MM.1S (cell line): ENCODE measurements around the gene CUBN.

ENCODE experiments used
- DNase-seq: peaks from one replicate; pipeline ENCODE4 v3.0.0-alpha.2; 2015
- H2AFZ ChIP-seq: fragments of 300-600 bp; sonication (generic); 2 replicates; pipeline ENCODE4 v1.6.0; 2016; ENCODE audit warnings: antibody characterized with exemption, low read length
- H3F3A ChIP-seq: fragments of 300-600 bp; sonication (generic); 2 replicates; pipeline ENCODE4 v1.6.1; 2016; ENCODE audit warnings: mild to moderate bottlenecking, antibody characterized with exemption, low read length, moderate library complexity, mixed read lengths; ENCODE audit not compliant: insufficient read depth
- H3K27ac ChIP-seq: fragments of 300-600 bp; sonication (generic); 2 replicates; pipeline ENCODE4 v1.5.1; 2016; ENCODE audit warnings: mild to moderate bottlenecking, low read length
- H3K27me3 ChIP-seq: fragments of 300-600 bp; sonication (generic); replicated peaks from 2 replicates; pipeline ENCODE4 v1.6.0; 2016; ENCODE audit warnings: low read length; ENCODE audit not compliant: insufficient read depth
- H3K36me3 ChIP-seq: fragments of 300-600 bp; sonication (generic); replicated peaks from 2 replicates; pipeline ENCODE4 v1.6.1; 2016; ENCODE audit warnings: mild to moderate bottlenecking, low read length, mixed read lengths; ENCODE audit not compliant: insufficient read depth
- H3K4me1 ChIP-seq: fragments of 300-600 bp; sonication (generic); 2 replicates; pipeline ENCODE4 v1.6.1; 2016; ENCODE audit warnings: low read length, mixed read lengths
- H3K4me2 ChIP-seq: fragments of 300-600 bp; sonication (generic); 2 replicates; pipeline ENCODE4 v1.6.0; 2016; ENCODE audit warnings: low read depth, low read length
- H3K4me3 ChIP-seq: fragments of 300-600 bp; sonication (generic); 2 replicates; pipeline ENCODE4 v1.5.1; 2016; ENCODE audit warnings: low read length, mixed read lengths
- H3K79me2 ChIP-seq: fragments of 300-600 bp; sonication (generic); 2 replicates; pipeline ENCODE4 v1.6.1; 2016; ENCODE audit warnings: mixed run types, low read length, mixed read lengths
- H3K9ac ChIP-seq: fragments of 300-600 bp; sonication (generic); 2 replicates; pipeline ENCODE4 v1.6.1; 2016; ENCODE audit warnings: low read length, mixed read lengths
- H3K9me2 ChIP-seq: fragments of 300-600 bp; sonication (generic); replicated peaks from 2 replicates; pipeline ENCODE4 v1.6.1; 2016; ENCODE audit warnings: mild to moderate bottlenecking, low read length, mixed read lengths; ENCODE audit not compliant: insufficient read depth
- H3K9me3 ChIP-seq: fragments of 300-600 bp; sonication (generic); replicated peaks from 2 replicates; pipeline ENCODE4 v1.6.1; 2016; ENCODE audit warnings: mild to moderate bottlenecking, low read length, mixed read lengths; ENCODE audit not compliant: insufficient read depth
- H4K20me1 ChIP-seq: fragments of 300-600 bp; sonication (generic); 2 replicates; pipeline ENCODE4 v1.6.1; 2016; ENCODE audit warnings: mild to moderate bottlenecking, low read length, moderate library complexity, mixed read lengths; ENCODE audit not compliant: insufficient read depth
- EZH2 ChIP-seq: fragments of 300-600 bp; sonication (generic); optimal IDR thresholded peaks from 2 replicates; pipeline ENCODE3; 2017; ENCODE audit warnings: low read depth, mild to moderate bottlenecking, antibody characterized with exemption, low read length, mixed read lengths
- EZH2phosphoT487 ChIP-seq: fragments of 300-600 bp; sonication (generic); IDR thresholded peaks from 2 replicates; pipeline ENCODE4 v1.6.1; 2018; ENCODE audit warnings: antibody characterized with exemption, low read length
- TF ChIP-seq, protein P1 (sequence below): fragments of 300-600 bp; sonication (generic); IDR thresholded peaks from 2 replicates; pipeline ENCODE4 v1.5.1; 2016; ENCODE audit warnings: antibody characterized with exemption, low read length, mixed read lengths

CUBN gene

DNA sequence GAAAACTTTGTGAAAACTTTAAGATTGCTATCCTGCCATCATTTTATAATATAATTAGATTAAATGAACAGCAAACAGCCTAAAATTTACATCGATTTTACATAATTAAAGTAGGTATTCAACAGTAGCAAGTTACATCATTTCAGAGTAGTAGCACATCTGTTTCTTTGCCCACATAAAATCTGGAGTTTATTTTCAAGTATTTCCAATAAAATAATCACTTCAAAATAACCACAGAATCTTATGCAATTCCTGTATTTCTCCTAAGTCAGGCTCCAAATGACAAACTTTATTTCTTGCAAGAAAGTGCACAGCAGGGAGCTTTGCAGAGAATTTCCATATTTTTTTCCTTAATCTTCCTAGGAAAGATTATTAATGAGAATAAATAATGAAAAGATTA, 82.6 kb downstream of the CUBN start:
- Histone ChIP-seq H3K79me2 (no peaks in the 10 kb centered on the region), H2AFZ (no peak overlapping the region), H3K4me3 (no peak overlapping the region), H4K20me1 (no peaks in the 10 kb centered on the region), H3K4me2 (no peak overlapping the region), H3K4me1 (no peaks in the 10 kb centered on the region), H3K9me3 (no peaks in the 10 kb centered on the region), H3K27ac (no peak overlapping the region), H3K9ac (no peak overlapping the region), H3K9me2 (no peaks in the 10 kb centered on the region), H3K36me3 (no peaks in the 10 kb centered on the region), H3K27me3 (no peaks in the 10 kb centered on the region), H3F3A (no peaks in the 10 kb centered on the region)
- no peak for DNase-seq
- no peak for TF ChIP-seq EZH2phosphoT487
- TF ChIP-seq, protein P1, sequence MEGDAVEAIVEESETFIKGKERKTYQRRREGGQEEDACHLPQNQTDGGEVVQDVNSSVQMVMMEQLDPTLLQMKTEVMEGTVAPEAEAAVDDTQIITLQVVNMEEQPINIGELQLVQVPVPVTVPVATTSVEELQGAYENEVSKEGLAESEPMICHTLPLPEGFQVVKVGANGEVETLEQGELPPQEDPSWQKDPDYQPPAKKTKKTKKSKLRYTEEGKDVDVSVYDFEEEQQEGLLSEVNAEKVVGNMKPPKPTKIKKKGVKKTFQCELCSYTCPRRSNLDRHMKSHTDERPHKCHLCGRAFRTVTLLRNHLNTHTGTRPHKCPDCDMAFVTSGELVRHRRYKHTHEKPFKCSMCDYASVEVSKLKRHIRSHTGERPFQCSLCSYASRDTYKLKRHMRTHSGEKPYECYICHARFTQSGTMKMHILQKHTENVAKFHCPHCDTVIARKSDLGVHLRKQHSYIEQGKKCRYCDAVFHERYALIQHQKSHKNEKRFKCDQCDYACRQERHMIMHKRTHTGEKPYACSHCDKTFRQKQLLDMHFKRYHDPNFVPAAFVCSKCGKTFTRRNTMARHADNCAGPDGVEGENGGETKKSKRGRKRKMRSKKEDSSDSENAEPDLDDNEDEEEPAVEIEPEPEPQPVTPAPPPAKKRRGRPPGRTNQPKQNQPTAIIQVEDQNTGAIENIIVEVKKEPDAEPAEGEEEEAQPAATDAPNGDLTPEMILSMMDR = no peak
- TF ChIP-seq EZH2 = no peak

DNA sequence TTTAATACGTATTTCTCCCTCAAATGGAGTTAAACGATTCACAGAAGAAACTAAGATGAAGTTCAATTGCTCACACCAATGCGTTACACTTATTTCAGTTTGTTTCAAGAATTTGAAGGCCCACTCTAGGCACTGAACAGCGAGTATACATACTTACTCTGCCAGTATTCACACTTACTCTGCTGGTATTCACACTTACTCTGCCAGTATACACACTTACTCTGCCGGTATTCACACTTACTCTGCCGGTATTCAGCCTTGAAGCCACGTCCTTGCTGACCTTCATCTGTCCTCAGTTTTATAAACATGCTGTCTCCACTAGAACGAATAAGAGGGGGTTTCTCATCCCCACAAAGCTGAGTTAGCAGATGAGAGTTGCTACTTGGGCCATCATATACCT, 86.0 kb downstream of the CUBN start:
- H3K9ac ChIP-seq = no peak overlapping the region
- TF ChIP-seq, protein P1 = no peak
- TF ChIP-seq EZH2 = no peak
- no peak for TF ChIP-seq EZH2phosphoT487
- H3K9me3 ChIP-seq = no peaks in the 10 kb centered on the region
- no peak for DNase-seq
- H3K27ac ChIP-seq = no peak overlapping the region
- H3K4me2 ChIP-seq = no peak overlapping the region
- H2AFZ ChIP-seq = no peak overlapping the region
- H4K20me1 ChIP-seq = no peaks in the 10 kb centered on the region
- no peaks in the 10 kb centered on the region for H3K27me3 ChIP-seq
- no peaks in the 10 kb centered on the region for H3K4me1 ChIP-seq
- no peaks in the 10 kb centered on the region for H3K9me2 ChIP-seq
- H3F3A ChIP-seq = no peaks in the 10 kb centered on the region
- no peak overlapping the region for H3K4me3 ChIP-seq
- H3K36me3 ChIP-seq = no peaks in the 10 kb centered on the region
- H3K79me2 ChIP-seq = no peaks in the 10 kb centered on the region

DNA sequence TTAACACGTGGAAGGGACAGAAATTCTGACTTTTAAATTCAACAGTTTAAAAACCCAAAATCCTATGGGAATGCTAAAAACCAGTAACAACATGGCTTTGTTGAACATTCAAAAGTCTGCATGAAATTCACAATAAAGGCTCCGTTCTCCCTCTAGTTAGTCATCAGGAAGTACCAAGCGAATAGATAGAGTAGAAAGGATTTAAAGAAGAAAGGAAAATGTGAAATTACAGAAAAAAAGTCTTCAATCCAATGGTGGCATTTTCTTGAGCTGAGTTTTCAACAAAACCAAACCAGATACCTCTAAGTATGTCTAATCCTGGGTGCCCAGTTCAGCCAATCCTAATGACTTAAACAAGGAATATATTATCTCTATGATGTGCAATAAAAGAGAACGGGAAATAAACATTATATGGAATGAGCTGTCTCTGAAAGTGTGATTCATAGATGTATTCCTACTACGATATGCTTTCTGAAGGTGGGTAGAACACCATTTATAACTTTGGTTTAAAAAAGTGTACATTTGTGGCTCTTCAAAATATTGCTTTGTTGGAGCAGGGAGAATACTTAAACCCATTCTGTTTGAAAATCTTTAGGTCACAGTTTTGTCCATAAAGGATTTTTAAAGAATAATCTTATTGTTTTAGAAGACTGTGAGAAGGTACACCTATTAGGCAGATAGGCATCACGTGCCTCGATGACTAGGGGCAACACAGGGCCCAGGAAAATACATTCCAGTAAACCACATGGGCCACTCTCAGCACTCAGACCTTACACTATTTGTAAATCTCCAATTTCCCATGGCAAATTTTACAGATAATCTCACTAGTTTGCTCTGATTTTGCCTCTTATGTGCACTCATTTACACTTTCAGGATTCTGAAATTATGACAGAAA, 87.7 kb downstream of the CUBN start:
- H3F3A ChIP-seq = no peaks in the 10 kb centered on the region
- H3K27me3 ChIP-seq = no peaks in the 10 kb centered on the region
- H2AFZ ChIP-seq = no peak overlapping the region
- H3K4me2 ChIP-seq = no peak overlapping the region
- TF ChIP-seq EZH2 (no peak), EZH2phosphoT487 (no peak)
- TF ChIP-seq, protein P1 = no peak
- H3K27ac ChIP-seq = no peak overlapping the region
- H3K4me1 ChIP-seq = no peaks in the 10 kb centered on the region
- DNase-seq = no peak
- H4K20me1 ChIP-seq = no peaks in the 10 kb centered on the region
- H3K79me2 ChIP-seq = no peaks in the 10 kb centered on the region
- no peaks in the 10 kb centered on the region for H3K36me3 ChIP-seq
- H3K9me3 ChIP-seq = no peaks in the 10 kb centered on the region
- H3K9ac ChIP-seq = no peak overlapping the region
- no peaks in the 10 kb centered on the region for H3K9me2 ChIP-seq
- H3K4me3 ChIP-seq = no peak overlapping the region
